GM21390 (cell line): ENCODE measurements around the gene OR2A1.
"Not testable (repeated sequence)": the region's sequence is repeated elsewhere in the genome, so short reads cannot be mapped to it uniquely, and the experiment has no call there.

Source experiments
- ATAC-seq: cut with Tn5 transposase; IDR thresholded peaks from one replicate; pipeline ENCODE4 v1.9.1; 2021; ENCODE audit not compliant: unreplicated experiment

Gene OR2A1, protein sequence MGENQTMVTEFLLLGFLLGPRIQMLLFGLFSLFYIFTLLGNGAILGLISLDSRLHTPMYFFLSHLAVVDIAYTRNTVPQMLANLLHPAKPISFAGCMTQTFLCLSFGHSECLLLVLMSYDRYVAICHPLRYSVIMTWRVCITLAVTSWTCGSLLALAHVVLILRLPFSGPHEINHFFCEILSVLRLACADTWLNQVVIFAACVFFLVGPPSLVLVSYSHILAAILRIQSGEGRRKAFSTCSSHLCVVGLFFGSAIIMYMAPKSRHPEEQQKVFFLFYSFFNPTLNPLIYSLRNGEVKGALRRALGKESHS

DNA sequence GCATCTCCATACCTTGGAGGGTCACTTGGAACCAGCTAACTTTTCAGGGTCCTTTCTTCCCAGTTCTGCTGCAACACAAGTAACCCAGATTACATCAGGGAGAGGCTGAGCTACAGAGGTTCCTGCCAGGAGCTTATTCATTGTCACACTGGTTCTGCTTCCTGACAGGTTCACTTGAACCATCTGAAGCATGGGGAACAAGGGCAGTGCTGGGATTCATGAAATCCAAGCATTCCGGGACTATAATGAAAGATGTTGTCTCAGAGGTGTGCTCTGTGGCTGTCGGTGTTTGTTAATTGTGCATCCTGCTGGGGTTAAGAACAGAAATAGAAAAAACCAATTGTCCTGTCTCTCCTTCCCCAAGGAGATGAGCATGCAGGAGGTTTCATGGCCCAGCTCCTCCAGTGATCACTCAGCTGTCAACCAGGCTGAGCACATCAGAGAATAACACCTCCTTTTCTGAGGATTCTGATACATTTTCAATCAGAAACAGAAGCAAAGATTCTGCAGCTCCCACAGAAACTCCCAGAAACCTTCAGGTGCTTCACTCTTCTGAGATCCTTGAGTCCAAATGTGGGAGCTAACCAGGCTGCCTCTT is at the start of gene OR2A1:
Gene OR2A1 (plus strand): TSS at position 548 of the 598 bp plus-strand sequence. CDS start 5,706 bp downstream, outside the sequence.
- not testable (repeated sequence) for ATAC-seq

DNA sequence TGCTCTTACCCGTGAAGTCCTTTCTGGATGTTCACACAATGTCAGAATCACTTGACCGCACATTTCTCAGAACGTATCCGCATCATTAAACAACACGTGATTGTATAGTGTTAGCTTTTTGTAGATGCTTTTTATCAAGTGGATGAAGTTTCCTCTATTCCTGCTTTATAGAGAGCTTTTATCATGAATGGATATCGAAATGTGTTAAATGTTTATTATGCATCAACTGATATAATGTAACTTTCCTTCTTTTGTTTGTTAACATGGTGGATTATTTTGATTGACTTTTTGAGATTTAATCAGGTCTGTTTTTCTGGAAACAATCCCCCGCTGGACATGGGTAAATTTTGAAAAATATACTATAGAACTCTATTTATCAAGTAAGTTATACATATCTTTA is 47.5 kb upstream of the OR2A1 start, which contains the start of gene OR2A7:
Gene OR2A7 (minus strand): TSS at position 101 of the 400 bp plus-strand sequence. CDS start 5,164 bp downstream, outside the sequence.
- ATAC-seq = not testable (repeated sequence)

DNA sequence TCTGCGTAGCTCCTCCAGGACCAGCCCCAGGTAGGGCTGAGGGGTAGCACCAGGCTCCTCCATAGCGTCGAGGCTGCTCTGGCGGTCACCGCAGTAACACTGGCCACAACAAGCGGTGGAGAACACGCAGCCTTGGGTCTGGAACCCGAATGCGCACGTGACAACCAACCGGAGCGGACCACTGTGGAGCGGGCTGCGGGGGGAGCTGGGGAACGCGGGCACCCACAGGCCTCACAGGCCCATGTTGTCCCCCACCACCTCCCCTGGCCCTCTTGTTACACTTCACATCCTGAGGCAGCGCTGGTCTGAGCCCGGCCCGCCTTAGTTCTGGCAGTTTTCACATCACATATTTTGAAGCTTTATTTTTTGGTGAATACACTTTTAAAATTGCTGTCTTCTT is 43.0 kb upstream of the OR2A1 start, which contains the start of gene CTAGE8:
Gene CTAGE8 (minus strand): TSS at position 101 of the 400 bp plus-strand sequence. CDS start 38 bp downstream, at position 63.
- ATAC-seq = not testable (repeated sequence)

DNA sequence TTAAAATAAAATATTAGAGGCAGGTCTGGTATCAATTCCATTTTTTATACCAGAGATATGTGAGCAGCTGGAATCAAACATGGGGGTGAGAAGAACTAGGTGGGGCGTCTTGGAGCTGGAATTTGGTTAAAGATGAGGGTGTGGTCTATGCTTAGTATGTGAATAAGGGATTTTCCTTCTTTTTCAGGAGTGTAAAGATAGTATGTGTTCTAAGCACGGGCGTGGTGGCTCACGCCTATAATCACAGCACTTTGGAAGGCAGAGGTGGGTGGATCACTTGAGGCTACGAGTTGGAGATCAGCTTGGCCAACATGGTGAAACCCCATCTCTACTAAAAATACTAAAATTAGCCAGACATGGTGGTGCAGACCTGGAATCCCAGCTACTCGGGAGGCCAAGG is 36.9 kb upstream of the OR2A1 start:
- not testable (repeated sequence) for ATAC-seq

DNA sequence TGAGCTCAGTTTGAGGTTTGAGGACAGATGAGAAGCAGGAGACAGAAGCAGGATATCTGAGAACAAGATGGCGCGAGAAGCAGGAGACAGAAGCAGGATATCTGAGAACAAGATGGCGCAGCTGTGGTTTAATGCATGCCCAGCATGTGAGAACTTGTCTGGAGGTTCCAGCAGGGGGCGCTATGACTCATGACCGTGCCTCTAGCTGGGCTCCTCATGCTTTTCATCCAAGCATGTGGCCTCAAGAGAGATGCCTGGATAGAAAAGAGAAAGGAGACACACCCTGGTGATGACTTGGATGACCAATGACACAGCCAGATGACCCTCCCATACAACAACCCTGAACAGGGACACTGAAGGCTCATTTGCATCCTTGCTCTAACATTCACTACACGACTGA is 32.2 kb upstream of the OR2A1 start:
- not testable (repeated sequence) for ATAC-seq

DNA sequence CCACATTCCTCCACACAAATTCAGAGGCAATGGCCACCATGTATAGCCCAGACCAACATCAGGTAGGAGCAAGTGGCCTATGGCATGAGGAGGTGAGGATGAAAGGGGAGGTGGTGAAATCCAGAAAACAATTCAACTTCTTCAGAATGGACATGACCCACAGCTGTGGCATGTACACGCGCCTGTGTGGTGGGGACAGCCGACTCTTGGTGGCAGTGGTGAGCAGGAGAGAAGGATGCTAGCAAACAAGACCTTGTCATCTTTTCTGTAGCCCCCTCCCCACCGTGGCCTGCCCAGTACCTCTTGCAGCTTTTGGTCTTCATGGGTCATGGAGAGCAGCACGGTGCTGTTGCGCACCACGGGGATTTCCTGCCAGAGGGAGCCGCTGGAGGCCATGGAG is 30.2 kb upstream of the OR2A1 start:
- not testable (repeated sequence) for ATAC-seq

DNA sequence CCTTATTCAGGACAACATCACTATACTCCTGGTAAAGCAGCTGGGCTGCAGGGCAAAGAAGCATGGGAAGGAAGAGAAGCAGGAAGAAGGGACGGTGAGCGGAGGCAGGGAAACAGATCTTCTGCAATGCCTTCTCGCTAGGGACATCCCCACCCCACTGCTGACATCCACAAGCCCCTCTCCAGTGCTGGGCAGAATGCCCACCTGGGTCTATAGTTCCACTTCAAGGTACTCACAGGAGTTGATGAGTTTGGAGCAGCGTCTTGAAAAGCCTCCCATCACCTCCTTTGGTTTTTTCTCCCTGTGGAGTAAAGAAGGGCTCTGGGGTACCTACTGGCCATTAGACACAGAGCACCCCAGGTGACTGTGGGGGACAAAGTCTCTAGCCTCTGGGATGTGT is 29.7 kb upstream of the OR2A1 start:
- not testable (repeated sequence) for ATAC-seq

DNA sequence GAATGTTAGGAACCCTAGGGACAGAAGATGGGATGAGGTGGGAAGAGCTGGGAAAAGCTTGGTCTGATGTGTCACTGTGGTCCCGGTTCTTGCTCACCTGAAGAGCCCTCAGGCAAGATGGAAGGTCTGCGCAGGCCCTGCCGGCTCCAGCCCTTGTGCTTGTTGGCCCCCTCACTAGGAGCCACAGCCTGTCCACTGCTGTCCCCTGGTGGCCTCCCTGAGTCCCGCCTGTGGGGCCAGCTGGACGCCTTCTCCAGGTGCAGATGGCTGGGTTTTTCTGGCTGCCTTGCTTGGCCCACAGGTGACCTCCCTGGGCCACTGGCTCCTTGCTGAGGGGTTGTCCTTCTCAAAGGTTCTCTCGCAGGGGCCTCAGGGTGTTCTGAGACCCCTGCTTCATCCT is 28.5 kb upstream of the OR2A1 start:
- ATAC-seq = not testable (repeated sequence)

DNA sequence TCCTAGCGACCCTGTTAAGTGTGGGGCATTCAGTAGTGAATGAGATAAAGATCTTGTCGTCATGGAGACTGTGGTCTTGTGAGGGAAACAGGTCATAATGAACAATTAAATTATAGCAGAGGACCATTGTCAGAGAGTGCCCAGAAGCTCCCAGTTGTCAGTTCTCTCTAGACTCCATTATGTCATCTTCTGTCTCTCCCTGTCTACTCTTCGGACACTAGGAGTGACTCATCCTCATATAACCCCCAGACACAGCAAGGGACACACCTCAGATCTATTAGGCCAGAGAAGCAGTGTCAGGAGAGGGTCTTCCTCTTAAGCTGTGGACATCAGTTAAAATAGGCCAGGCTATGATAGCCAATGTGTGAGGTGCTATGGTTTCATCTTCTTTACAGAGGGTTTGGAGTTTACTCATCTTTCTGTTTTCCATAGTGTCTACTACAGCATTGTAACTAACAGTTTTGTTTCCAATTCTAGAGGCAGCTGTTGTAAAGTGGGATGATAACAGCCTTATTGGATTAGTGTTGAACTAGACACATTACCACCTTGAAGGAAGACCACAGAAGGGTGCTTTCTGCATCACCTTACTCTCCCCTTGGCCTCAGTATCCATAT is 24.9 kb upstream of the OR2A1 start:
- not testable (repeated sequence) for ATAC-seq

DNA sequence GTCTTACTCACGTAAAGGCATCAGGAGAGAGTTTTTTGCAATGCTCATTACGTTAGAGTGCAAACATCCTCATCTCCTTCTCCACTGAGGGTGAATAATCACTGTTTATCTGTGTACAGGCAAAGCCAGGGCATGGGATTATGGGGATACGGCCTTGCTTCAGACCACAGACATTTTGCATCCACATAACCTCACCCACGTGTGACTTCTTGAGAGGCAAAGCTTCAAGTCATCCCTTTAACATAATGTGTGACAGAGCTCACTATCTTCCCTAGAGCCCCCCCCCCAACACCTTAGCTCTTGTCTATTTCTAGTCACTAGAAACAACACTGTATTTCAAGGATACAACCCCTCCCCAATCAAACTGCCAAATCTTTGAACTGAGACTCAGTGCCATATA is 20.6 kb upstream of the OR2A1 start:
- ATAC-seq = not testable (repeated sequence)

DNA sequence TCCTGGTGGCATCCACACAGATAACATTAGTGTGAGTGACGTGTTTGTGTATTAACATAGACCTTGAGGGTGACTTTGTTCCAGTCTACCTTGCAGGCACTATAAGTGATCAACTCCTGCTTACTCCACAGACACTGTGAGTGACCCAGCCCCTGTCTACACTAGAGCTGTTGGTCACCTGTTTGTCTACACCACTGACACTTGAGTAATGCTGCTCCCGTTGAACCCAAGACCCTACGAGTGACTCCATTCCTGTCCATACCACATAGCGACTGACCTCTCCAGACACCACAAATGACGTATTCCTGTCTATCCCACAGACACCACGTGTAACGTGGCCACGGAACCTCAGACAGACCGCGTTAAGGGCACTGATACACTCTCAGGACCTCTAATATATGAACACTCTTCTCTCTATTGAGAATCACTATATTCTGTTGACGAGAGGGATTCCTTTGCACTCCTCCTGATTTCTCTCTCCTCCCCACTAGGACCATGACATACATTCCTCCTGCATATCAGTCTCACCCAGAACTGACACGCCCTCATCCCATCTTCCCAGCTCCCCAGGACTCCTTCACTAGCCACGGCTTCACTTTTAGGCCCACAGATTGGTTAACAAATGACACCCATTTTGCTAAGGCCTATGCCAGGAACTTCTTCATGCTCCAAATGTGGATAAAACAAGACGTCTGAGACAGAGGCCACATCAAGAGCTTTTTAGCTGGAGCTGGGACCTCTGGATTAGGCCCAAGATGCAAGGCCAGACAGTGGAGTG is 19.6 kb upstream of the OR2A1 start:
- not testable (repeated sequence) for ATAC-seq

DNA sequence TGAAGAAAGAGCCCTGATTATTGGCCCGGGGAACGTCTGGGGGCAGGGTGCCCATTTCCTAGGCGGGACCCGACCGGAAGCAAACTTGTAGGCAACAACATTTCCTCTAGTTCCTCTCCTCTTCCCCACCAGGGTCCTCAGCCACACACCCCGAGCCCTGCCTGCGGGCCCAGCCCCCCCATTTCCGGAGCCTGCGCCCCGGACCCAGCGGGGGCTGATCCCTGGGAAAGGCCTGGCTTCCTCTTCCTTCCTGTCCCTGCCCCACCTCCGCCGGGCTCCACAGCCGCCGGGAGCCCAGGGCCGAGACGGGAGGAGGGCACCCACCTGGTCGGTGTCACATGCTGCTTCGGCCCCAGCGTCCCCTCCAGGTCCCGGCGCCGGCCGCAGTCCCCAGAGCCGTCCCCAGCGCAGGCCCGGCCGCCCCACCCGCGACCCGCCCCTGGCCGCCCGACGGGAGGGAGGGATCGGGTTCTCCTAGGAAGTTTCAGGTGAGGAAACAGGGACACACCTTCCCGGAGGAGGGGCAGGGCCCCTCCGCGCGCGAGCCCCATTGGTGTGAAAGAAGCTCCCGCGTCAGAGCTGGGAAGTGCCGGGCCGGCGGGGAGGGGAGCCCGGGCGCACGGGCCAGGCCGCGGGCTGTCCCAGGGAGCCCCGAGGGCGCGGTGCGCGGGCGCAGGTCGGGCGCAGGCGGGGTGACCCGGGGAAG is 18.3 kb upstream of the OR2A1 start:
- peak; percentile 68 for ATAC-seq

DNA sequence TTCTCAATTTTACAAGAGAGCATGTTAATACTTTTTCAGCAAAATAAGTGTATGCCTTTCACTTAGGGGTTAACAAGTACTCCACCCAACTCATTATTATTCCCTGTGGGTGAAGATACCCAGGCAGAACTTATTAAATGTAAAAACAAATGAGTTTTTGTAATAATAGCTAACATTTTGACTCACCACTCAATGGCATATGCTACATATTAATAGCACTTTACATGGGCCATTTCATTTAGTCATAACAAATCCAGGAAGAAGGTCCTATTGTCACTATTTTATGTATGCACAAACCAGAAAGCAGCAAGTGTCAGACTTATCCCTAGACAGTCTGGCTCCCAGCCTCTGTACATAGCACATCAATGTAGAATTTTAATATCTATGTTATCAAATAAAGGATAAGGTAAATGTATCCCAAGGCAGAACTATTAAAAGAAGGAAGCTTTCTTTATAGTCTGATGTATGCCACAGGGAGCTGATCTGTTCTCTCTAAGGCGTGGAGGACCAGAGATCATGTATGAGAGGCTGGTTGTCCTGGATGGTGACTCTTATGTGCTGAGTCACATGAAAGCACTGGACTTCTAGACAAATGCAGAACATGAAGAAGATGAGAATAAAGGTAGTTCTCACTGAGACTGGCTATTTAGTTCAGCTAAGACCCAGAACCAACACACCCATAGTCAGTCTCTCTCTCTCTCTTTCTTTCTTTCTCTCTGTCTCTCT is 9.5 kb upstream of the OR2A1 start:
- ATAC-seq = not testable (repeated sequence)

DNA sequence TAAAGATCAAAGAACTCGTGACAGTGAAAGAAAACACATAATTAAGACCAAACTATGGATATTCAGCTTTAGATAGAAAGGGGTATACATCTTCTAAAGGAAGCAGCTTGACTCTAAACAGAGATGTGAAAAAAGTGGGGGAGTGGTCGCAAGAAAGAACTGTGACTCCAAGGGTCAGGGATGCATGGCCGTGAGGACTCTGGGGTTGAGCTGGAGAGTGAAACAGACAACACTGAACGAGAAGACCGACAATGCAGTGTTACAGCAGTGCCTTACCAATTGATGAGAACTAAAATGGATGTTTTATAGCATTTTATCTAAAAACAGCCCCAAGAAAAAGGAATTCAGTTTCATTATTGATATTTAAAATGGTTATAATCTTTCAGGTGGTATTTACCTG is 8.6 kb upstream of the OR2A1 start:
- not testable (repeated sequence) for ATAC-seq

DNA sequence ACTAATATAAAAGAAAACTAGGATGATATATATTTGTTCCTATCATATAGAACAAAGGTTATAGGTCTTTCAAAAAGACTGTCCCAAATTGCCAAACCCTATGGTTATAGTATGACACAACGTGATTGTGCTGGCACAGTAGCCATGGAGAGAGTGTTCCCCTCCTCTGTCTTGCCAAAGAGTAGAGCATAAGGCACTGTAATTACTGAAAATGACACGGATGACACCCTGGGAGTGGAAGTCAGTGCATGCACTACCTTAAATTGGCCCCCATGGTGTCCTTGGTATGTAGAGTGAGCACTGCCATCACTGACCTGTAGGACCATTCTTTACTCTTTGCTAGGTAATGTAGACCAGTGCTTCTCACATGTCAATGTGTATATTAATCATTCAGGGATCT is 7.1 kb upstream of the OR2A1 start:
- not testable (repeated sequence) for ATAC-seq

DNA sequence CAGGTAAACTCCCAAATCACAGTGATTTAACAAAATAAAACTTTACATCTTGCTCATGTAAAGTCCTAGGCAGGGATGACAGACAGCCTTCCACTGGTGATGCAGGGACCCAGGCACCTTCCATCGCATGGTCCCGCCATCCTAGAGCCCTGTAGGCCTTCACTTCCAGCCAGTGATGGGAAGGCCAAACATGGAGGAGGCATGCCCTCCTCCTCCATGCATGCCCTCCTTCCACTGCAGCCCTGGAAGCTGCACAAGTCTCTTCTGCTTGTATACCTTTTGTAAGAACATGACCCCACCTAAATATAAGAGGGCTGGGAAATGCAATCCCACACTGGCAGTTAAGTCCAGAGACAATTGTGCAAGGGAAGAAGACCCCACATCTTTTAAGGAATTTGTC is 2.5 kb upstream of the OR2A1 start:
- ATAC-seq = not testable (repeated sequence)

DNA sequence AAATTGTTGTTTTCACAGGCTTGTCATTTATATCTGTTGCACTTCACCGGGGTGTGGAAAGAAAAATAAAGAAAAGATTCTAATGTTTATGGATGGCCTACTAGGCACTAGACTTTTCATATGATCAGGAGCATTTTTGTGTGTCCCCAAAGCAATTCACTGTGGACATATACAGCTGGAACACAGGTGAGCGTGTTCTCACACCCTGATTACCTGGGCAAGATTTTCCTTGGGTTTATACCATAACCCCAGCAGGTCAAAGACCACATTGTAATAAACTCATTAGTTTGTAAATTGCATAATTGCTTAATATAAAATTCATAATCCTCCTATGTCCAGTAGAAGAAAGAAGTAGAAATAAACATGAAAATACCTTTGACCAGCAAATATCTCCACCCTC is 1.0 kb upstream of the OR2A1 start:
- not testable (repeated sequence) for ATAC-seq

DNA sequence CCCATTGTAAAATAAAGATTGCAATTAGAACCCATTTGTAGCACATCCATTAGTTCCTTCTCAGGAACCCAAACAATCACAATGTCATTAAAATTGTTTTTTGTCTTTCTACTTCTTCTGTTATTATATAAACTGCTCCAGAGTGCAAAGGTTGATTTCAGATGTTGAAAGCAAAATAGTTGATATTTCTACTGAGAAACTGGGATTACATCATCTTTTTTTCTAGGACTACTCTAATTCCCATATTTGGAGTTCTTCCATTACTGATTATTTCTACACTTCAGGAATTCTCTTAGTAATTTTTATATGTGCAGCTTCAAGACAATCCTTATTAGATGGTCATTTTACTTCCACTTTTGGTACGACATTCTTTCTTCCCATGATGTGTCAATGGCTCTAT is 5.3 kb downstream of the OR2A1 start:
- ATAC-seq = not testable (repeated sequence)

DNA sequence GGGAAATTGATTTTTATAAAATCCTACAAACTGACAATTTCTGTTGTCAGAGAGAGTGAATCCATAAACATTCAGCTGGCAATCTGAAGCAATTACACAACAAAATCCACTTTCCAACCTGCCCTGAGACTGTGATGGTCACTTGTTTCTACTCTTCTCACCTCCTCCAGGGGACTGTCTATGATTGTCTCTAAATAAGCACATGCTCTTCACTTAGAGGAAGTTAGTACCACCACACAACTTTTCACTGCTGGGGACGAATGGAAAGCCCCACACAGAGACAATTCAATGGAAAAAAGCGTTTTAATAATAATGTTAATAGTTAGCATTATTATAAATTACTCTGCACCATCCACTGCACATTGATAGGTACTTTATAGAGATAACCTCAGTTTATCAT is 7.3 kb downstream of the OR2A1 start:
- not testable (repeated sequence) for ATAC-seq
